SW 1271 (cell line): Measurements from ENCODE around the gene ZFHX3.

Experiments used
- DNase-seq, 2 experiments: peaks; one replicate each; lab custom pipeline; 2025; lab: John Stamatoyannopoulos, UW

ZFHX3 gene

DNA sequence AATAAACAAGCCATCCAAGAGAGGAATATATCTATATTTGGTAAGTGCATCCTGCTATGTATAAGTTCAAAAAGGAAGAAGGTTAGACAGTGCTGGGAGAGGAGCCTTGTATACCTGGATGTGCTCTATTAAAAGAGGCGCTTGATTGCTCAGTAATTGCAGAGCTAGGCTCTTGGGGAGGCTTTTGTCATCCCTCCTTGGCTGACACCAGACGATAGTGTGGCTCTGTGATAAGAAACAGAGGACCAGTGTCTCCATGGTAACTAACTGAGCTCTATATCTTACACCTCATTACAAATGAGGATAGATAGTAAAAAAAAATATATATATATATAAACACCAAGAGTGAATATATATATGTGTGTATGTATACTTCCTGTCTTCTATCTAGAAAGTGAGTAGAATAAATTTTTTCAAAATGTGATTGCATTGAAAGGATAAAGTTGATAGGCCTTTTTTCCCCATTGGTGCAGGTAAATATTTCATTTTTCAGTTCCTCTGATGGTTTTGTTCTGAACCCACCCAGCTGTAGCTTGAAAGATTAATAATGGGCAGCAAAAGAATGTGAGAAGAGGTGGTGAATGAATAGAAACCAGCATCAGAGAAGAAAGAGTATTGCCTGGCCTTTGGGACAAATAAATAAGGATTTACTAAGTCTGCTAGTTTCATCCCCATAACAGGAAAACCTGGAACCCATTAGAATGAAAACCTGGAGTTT, 303.7 kb downstream of the ZFHX3 start:
- DNase-seq, result no peak

DNA sequence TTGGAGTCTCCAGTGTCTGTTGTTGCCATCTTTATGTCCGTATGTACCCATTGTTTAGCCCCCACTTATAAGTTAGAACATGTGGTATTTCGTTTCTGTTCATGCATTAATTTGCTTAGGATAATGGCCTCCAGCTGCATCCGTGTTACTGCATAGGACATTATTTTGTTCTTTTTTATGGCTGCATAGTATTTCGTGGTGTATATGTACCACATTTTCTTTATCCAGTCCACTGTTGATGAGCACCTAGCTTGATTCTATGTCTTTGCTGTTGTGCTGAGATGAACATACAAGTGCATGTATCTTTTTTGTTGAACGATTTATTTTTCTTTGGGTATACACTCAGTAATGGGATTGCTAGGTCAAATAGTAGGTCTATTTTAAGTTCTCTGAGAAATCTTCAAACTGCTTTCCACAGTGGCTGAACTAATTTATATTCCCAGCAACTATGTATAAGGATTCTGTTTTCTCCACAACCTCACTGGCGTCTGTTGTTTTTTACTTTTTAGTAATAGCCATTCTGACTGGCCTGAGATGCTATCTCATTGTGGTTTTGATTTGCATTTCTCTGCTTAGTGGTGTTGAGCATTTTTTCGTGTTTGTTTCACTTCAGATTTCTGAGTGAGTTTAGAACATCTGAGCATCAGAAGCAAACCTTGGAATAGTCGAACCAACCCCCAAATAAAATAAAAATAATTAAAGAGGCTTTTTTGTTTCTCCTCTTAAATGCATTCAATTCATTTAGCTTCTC, 304.7 kb downstream of the ZFHX3 start:
- no peak for DNase-seq

DNA sequence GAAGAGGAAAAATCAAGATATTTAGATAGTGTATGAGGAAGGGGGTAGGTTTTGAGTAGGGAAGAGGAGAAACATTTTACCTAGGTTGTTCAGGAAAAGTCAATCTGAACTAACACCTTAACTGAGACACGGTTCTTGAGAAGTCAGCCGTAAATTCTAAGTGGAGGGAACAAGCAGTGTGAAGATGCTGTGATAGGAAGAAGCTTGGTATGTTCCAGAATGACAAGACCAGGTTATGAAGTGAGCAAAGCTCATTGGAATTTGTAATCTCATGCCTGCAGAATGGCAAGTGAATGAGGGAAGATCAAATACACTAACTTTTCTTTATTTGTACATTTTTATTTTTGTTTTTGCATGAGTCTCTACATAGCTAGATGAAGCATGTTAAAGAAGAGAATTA, 307.6 kb downstream of the ZFHX3 start:
- no peak for DNase-seq

- DNase-seq, result peak in 1 of 2 experiments; percentile 27
Measured at GRCh38 chr16:72739577-72739976, 308.4 kb downstream of the ZFHX3 start.

DNA sequence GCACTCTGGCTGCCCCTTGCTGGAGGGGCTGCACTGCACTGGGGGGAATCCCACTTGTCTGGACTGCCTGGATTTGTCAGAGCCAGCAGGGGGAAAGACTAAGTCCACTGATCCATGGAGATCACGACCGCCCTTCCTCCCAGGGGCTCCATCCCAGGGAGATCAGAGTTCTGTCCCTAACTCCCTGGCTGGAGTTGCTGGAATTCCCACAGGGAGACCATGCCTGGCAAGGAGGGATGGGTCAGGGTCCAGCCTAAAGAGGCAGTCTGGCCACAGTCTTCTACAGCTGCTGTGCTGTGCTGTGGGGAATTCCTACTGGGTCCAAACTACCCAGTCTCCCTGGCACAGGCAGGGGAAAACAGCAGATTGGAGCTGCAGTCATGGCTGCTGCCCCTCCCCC, 311.9 kb downstream of the ZFHX3 start:
- DNase-seq, result no peak
